Body of pancreas (tissue), 4 donors: ENCODE measurements around the gene GPR4. TPM values are rescaled to one million over a fixed set of nuclear protein-coding genes. Genes with fewer than 3 reads are reported as not detected.

Source experiments
- ATAC-seq: fragments of 150-250 bp; one replicate; pipeline ENCODE4 v1.9.1; 2016
- DNase-seq, 4 donors: peaks; one replicate each; pipeline ENCODE4 v3.0.0-alpha.2; 2019
- H3K27ac ChIP-seq, 4 donors: fragments of 200-600 bp; sonication (generic); 1 replicate in 3 of 4; 2 replicates in 1 of 4; pipeline versions ENCODE4 v1.5.1 to v1.6.1; 2016 to 2019; ENCODE audit warnings: mild to moderate bottlenecking in 1 of 4, mixed read lengths in 1 of 4, moderate library complexity in 1 of 4
- H3K27me3 ChIP-seq, 2 donors: fragments of 200-600 bp; sonication (generic); one replicate each; pipeline ENCODE4 v1.6.0; 2016; ENCODE audit warnings: mild to moderate bottlenecking in 1 of 2
- H3K36me3 ChIP-seq, 2 donors: fragments of 200-600 bp; sonication (generic); replicated peaks in 1 of 2; 2 replicates each; pipeline ENCODE4 v1.5.1; 2016; ENCODE audit warnings: low read depth in 2 of 2; ENCODE audit not compliant: insufficient read depth in 1 of 2
- H3K4me1 ChIP-seq: fragments of 200-600 bp; sonication (generic); one replicate; pipeline ENCODE4 v1.6.0; 2016
- H3K4me3 ChIP-seq, 2 donors: fragments of 200-600 bp; sonication (generic); 1 replicate in 1 of 2; 2 replicates in 1 of 2; pipeline ENCODE4 v1.5.1; 2016 to 2019
- H3K9me3 ChIP-seq, 3 donors: fragments of 200-600 bp; sonication (generic); 1 replicate in 2 of 3; 2 replicates in 1 of 3; pipeline ENCODE4 v1.5.1; 2016
- CTCF ChIP-seq, 7 experiments: fragments of 450-650 bp in 4 of 7; fragments of 200-600 bp in 3 of 7; sonication (generic) in 3 of 7; IDR thresholded peaks; one replicate each; pipeline ENCODE4 v1.5.1; 2016 to 2019; ENCODE audit warnings: antibody characterized with exemption in 7 of 7
- POLR2A ChIP-seq, 3 donors: fragments of 450-650 bp; IDR thresholded peaks; one replicate each; pipeline ENCODE4 v1.6.1; 2016; ENCODE audit warnings: antibody characterized with exemption in 3 of 3, mild to moderate bottlenecking in 2 of 3
- WGBS, 2 donors: methylation state at CpG; one replicate each; pipeline ENCODE4 v1.1.5; 2017; 5-methylcytosine and 5-hydroxymethylcytosine counted together
- intact Hi-C: fragments of 100-400 bp; cut with DNase I; formaldehyde crosslinking; loops from one replicate; pipeline ENCODE4 v1.15.1; 2023
- total RNA-seq, 2 donors: library from RNA; depleted of rRNA; stranded (reverse); fragments of >200 nt; gene quantifications; one replicate each; pipeline ENCODE4 v1.1.0, GENCODE V29; 2016

GPR4 gene
- total RNA-seq, 2 donors from 2014 or later, result 0.99 to 1.3 TPM

- no peaks in the 10 kb centered on the region for H3K36me3 ChIP-seq
- DNase-seq, result peak in 1 of 4 donors; percentile 15
- no peak overlapping the region for H3K4me3 ChIP-seq
- no peaks in the 10 kb centered on the region for H3K9me3 ChIP-seq
- H3K27ac ChIP-seq, result peak overlapping the region in 1 of 4 donors; percentile 18
- H3K4me1 ChIP-seq, result peaks cover 16% of the 10 kb centered on the region
- WGBS, 2 donors, result 5 to 6% methylated on average over 20 to 21 of the region's 22 CpGs
- intact Hi-C loops, result no loop called here
- H3K27me3 ChIP-seq, result peaks cover 0 to 43% of the 10 kb centered on the region in 2 donors
- peak; percentile 49 for ATAC-seq
- TF ChIP-seq POLR2A (IDR thresholded peaks at IDR 0.05), result no peak
- TF ChIP-seq CTCF (IDR thresholded peaks at IDR 0.05), result no peak
Observed at GRCh38 chr19:45598267-45599001, 3.6 kb downstream of the GPR4 start.

- 25 to 32% methylated on average over 4 to 5 of the region's 5 CpGs for WGBS, 2 donors
- Histone ChIP-seq H3K36me3 (no peaks in the 10 kb centered on the region), H3K27ac (peak overlapping the region in 1 of 4 donors; percentile 18), H3K9me3 (no peaks in the 10 kb centered on the region), H3K4me1 (peaks cover 16% of the 10 kb centered on the region), H3K4me3 (no peak overlapping the region), H3K27me3 (peaks cover 0 to 42% of the 10 kb centered on the region in 2 donors)
- TF ChIP-seq CTCF (IDR thresholded peaks at IDR 0.05) (no peak), POLR2A (IDR thresholded peaks at IDR 0.05) (no peak)
- intact Hi-C loops, result no loop called here
- DNase-seq, result no peak
- no peak for ATAC-seq
Observed at GRCh38 chr19:45597425-45598111, 4.4 kb downstream of the GPR4 start.

GRCh38 chr19:45595814-45596213, 6.2 kb downstream of the GPR4 start:
- Histone ChIP-seq H3K27me3 (peaks cover 0 to 24% of the 10 kb centered on the region in 2 donors), H3K36me3 (no peaks in the 10 kb centered on the region), H3K4me1 (peaks cover 9% of the 10 kb centered on the region), H3K4me3 (no peak overlapping the region), H3K27ac (no peak overlapping the region), H3K9me3 (no peaks in the 10 kb centered on the region)
- 32 to 34% methylated on average over 6 of the region's 6 CpGs for WGBS, 2 donors
- DNase-seq, result no peak
- TF ChIP-seq POLR2A (IDR thresholded peaks at IDR 0.05), result no peak
- TF ChIP-seq CTCF (IDR thresholded peaks at IDR 0.05), result no peak
- ATAC-seq, result no peak
- intact Hi-C loops, result no loop called here

- H3K4me3 ChIP-seq, result no peak overlapping the region
- H3K4me1 ChIP-seq, result peaks cover 8% of the 10 kb centered on the region
- WGBS, 2 donors, result 0 to 19% methylated on average over 1 of the region's 1 CpG
- H3K9me3 ChIP-seq, result no peaks in the 10 kb centered on the region
- intact Hi-C loops, result no loop called here
- H3K27me3 ChIP-seq, result peaks cover 0 to 12% of the 10 kb centered on the region in 2 donors
- no peaks in the 10 kb centered on the region for H3K36me3 ChIP-seq
- DNase-seq (no peak), ATAC-seq (no peak)
- no peak overlapping the region for H3K27ac ChIP-seq
- TF ChIP-seq CTCF (IDR thresholded peaks at IDR 0.05), result no peak
- no peak for TF ChIP-seq POLR2A (IDR thresholded peaks at IDR 0.05)
Observed at GRCh38 chr19:45593520-45593919, 8.5 kb downstream of the GPR4 start.
